ENCODE measurements around the gene PARD3.

GRCh38 chr10:34228066-34228465, 587.0 kb downstream of the PARD3 start:
- TF ChIP-seq POLR2A (IDR thresholded peaks at IDR 0.05): no peak
- TF ChIP-seq CTCF (IDR thresholded peaks at IDR 0.05): no peak
